DND-41 (cell line): ENCODE data around the gene GPR82.

Source experiments
- CTCF ChIP-seq: IDR thresholded peaks from 2 replicates; pipeline ENCODE4 v1.5.1; 2012; ENCODE audit warnings: borderline replicate concordance, low read length, moderate library complexity, mild to moderate bottlenecking; ENCODE audit not compliant: poor library complexity, severe bottlenecking; ENCODE audit errors: extremely low read depth
- EZH2 ChIP-seq: IDR thresholded peaks from 3 replicates; pipeline ENCODE4 v1.6.1; 2012; ENCODE audit warnings: borderline replicate concordance, low read depth, mild to moderate bottlenecking, moderate library complexity, low read length, inconsistent platforms; ENCODE audit not compliant: severe bottlenecking

- no peak for TF ChIP-seq CTCF
- no peak for TF ChIP-seq EZH2
Measured at GRCh38 chrX:41718481-41719235, 5.3 kb upstream of the GPR82 start.
